SJCRH30 (cell line): Measurements from ENCODE around the gene ALX3. TPM values are rescaled to one million over a fixed set of nuclear protein-coding genes. Genes with fewer than 3 reads are reported as not detected.
"Not testable (repeated sequence)": the region's sequence is repeated elsewhere in the genome, so short reads cannot be mapped to it uniquely, and the experiment has no call there.

Experiments
- DNase-seq, 2 experiments: peaks; one replicate each; pipeline ENCODE4 v3.0.0-alpha.2; 2015 to 2020
- H3K27ac ChIP-seq: fragments of 250-450 bp; sonication (Bioruptor Pico); 2 replicates; pipeline ENCODE4 v1.5.1; 2020; ENCODE audit warnings: mild to moderate bottlenecking, moderate library complexity
- H3K27me3 ChIP-seq: fragments of 250-450 bp; sonication (Bioruptor Pico); 2 replicates; pipeline ENCODE4 v1.5.1; 2020; ENCODE audit warnings: mild to moderate bottlenecking, moderate library complexity
- H3K36me3 ChIP-seq: fragments of 250-450 bp; sonication (Bioruptor Pico); 2 replicates; pipeline ENCODE4 v1.5.1; 2020; ENCODE audit warnings: mild to moderate bottlenecking, moderate library complexity
- H3K4me1 ChIP-seq: fragments of 250-450 bp; sonication (Bioruptor Pico); 2 replicates; pipeline ENCODE4 v1.5.1; 2020; ENCODE audit warnings: mild to moderate bottlenecking, moderate library complexity
- H3K4me3 ChIP-seq: fragments of 250-450 bp; sonication (Bioruptor Pico); 2 replicates; pipeline ENCODE4 v1.5.1; 2020; ENCODE audit warnings: mild to moderate bottlenecking, moderate library complexity
- H3K9me3 ChIP-seq: fragments of 250-450 bp; sonication (Bioruptor Pico); replicated peaks from 2 replicates; pipeline ENCODE4 v1.5.1; 2020; ENCODE audit warnings: mild to moderate bottlenecking, moderate library complexity
- total RNA-seq: library from RNA; depleted of rRNA; stranded (reverse); fragments of >200 nt; shearing (Covaris generic); gene quantifications from 2 replicates; pipeline ENCODE4 v1.2.3, GENCODE V29; 2014; rRNA removed

Gene ALX3
- total RNA-seq, 1 experiment from 2014 or later = not detected

DNA sequence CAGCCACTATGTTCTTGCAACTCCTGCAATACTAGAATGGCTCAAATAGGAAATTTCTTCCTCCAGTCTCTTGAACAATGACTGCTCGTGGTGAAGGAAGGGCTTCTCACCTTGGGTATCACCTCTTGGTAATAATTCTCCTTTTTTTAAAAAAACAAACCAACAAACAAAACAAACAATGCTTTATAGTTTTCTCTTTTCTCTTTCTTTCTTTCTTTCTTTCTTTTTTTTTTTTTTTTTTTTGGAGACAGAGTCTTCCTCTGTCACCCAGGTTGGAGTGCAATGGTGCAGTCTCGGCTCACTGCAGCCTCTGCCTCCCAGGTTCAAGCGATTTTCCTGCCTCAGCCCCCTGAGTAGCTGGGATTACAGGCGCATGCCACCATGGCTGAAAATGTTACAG is 39.8 kb downstream of the ALX3 start:
- not testable (repeated sequence) for H3K36me3 ChIP-seq, H3K27me3 ChIP-seq, H3K4me3 ChIP-seq

GRCh38 chr1:110024613-110025012 is 45.9 kb downstream of the ALX3 start:
- no peak overlapping the region for H3K27ac ChIP-seq
- no peaks in the 10 kb centered on the region for H3K27me3 ChIP-seq
- peaks cover 46% of the 10 kb centered on the region for H3K36me3 ChIP-seq
- DNase-seq = no peak
- H3K4me3 ChIP-seq = no peak overlapping the region
- H3K4me1 ChIP-seq = no peaks in the 10 kb centered on the region
- H3K9me3 ChIP-seq = no peaks in the 10 kb centered on the region

More for the DNA sequence above, 39.8 kb downstream of the ALX3 start:
- H3K4me1 ChIP-seq, H3K9me3 ChIP-seq, DNase-seq, H3K27ac ChIP-seq: not testable (repeated sequence)

- H3K27me3 ChIP-seq = no peaks in the 10 kb centered on the region
- no peaks in the 10 kb centered on the region for H3K9me3 ChIP-seq
- no peaks in the 10 kb centered on the region for H3K4me1 ChIP-seq
- no peak overlapping the region for H3K4me3 ChIP-seq
- peaks cover 80% of the 10 kb centered on the region for H3K36me3 ChIP-seq
- no peak overlapping the region for H3K27ac ChIP-seq
- no peak for DNase-seq
These were observed 49.2 kb downstream of the ALX3 start for GRCh38 chr1:110021285-110021684.

- H3K27me3 ChIP-seq = no peaks in the 10 kb centered on the region
- no peak overlapping the region for H3K27ac ChIP-seq
- H3K36me3 ChIP-seq = peaks cover 85% of the 10 kb centered on the region
- no peak for DNase-seq
- H3K9me3 ChIP-seq = no peaks in the 10 kb centered on the region
- H3K4me3 ChIP-seq = no peak overlapping the region
- no peaks in the 10 kb centered on the region for H3K4me1 ChIP-seq
These were observed 50.7 kb downstream of the ALX3 start for GRCh38 chr1:110019770-110020169.

- Histone ChIP-seq H3K4me1 (no peaks in the 10 kb centered on the region), H3K27me3 (no peaks in the 10 kb centered on the region), H3K9me3 (no peaks in the 10 kb centered on the region), H3K4me3 (no peak overlapping the region), H3K36me3 (peaks cover 83% of the 10 kb centered on the region), H3K27ac (no peak overlapping the region)
- DNase-seq = no peak
These were observed 52.1 kb downstream of the ALX3 start for GRCh38 chr1:110018396-110018795.

DNA sequence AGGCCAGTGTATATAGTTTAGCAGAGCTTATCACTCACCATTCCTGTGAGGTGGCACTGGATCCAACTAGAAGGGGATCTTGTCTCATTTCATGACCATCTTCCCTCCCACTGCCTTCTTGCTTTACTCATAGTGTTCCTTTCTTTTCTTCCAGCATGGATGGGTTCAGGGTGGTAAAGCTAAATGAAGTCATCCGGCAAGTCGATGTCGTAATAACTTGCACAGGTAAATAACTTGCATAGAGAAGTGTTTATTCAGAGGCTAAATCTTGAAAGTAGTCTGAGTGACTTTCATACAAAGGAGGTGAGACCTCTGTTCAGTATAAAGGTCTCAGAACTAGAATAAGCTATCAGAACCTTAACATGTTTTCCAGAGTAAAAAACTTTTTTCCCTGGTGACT is 52.7 kb downstream of the ALX3 start:
- Histone ChIP-seq H3K4me3 (no peak overlapping the region), H3K27me3 (no peaks in the 10 kb centered on the region), H3K9me3 (no peaks in the 10 kb centered on the region), H3K27ac (no peak overlapping the region), H3K36me3 (peaks cover 83% of the 10 kb centered on the region), H3K4me1 (no peaks in the 10 kb centered on the region)
- no peak for DNase-seq

DNA sequence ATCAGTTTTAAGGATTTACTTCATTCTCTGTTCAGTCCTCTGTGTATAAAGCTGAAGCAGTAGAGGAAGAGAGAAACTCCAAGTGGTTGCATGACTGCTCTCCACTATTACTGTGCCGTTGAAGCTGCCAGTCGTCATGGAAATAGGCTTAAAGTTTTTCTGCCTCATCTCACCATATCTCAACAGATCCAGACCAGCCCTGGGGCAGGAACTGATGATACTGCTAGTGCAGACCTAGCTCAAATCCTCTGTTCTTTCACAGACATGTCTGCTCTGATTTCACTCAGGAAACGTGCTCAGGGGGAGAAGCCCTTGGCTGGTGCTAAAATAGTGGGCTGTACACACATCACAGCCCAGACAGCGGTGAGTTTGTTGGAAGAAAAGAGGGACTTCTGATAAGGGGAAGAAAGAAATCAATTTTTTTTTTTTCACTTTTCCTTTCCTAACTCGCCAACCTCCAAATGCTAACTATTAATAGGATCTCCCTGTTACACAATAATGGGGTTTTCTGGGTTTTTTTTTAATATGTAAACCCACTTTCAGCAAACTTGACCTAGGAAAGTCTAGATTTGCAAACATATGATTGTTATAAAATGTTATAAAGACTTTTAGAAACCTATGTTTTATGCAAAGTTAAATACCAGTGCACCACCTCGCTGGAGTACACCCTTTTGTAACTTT is 58.2 kb downstream of the ALX3 start:
- no peaks in the 10 kb centered on the region for H3K9me3 ChIP-seq
- no peak for DNase-seq
- no peak overlapping the region for H3K4me3 ChIP-seq
- no peak overlapping the region for H3K27ac ChIP-seq
- no peaks in the 10 kb centered on the region for H3K4me1 ChIP-seq
- H3K27me3 ChIP-seq = no peaks in the 10 kb centered on the region
- peaks cover 72% of the 10 kb centered on the region for H3K36me3 ChIP-seq

DNA sequence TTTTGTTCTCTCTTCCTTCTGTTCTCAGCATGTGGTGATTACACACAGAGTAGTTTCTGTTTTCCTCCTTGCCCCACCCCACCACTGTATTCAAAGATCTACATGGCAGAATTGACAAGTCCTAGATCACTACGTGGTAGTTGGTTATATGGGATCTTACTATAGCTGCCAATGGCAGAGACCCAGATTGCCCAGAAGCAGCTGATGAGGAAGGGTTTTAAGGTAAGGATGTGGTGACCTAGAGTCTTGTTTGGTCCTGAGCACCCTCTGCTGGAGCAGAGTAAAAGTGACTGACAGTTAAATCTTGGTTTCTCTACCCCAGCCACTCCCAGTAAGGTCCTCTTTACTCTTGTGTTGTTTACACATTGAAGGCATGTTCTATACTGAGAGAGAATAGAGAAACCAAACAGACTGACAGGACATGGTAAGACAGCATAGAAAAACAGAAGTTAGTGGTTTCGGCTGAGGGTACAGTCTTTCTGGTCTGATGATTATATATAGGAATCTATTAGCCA is 58.9 kb downstream of the ALX3 start:
- DNase-seq = peak in 1 of 2 experiments; percentile 28

More for the DNA sequence above, 58.9 kb downstream of the ALX3 start:
- Histone ChIP-seq H3K27me3 (no peaks in the 10 kb centered on the region), H3K36me3 (peaks cover 65% of the 10 kb centered on the region), H3K4me1 (no peaks in the 10 kb centered on the region), H3K27ac (no peak overlapping the region), H3K9me3 (no peaks in the 10 kb centered on the region), H3K4me3 (no peak overlapping the region)

Other genes with a start within 250 kb of the ALX3 start
- 0.58 and 0.77 TPM in 2 replicates for gene CSF1, start 159.8 kb downstream of the ALX3 start, total RNA-seq
- 41.5 and 44.4 TPM in 2 replicates for gene AHCYL1, start 85.9 kb downstream of the ALX3 start, total RNA-seq
- 30.3 and 35.1 TPM in 2 replicates for gene STRIP1, start 36.0 kb downstream of the ALX3 start, total RNA-seq
- gene UBL4B, start 41.8 kb upstream of the ALX3 start, total RNA-seq = not detected in 2 replicates
- gene SLC6A17, start 79.8 kb upstream of the ALX3 start, total RNA-seq = not detected in 2 replicates
- gene KCNC4, start 139.6 kb upstream of the ALX3 start, total RNA-seq = 0.61 and 0.99 TPM in 2 replicates